ENCODE measurements around the gene CETN2. TPM values are rescaled to one million over a fixed set of nuclear protein-coding genes. Genes with fewer than 3 reads are reported as not detected.

CETN2 gene
- total RNA-seq, 2 experiments from 2014 or later, result 8.3 to 8.8 TPM

GRCh38 chrX:152822383-152823086 lies 8.0 kb downstream of the CETN2 start:
- intact Hi-C loops (cut with micrococcal nuclease), result no loop called here
- ChIA-PET CTCF (no interaction called here), POLR2A (no interaction called here)
- DNase-seq, result no peak
- Mint-ChIP-seq H3K4me3 (no peak overlapping the region), H3K9me3 (no peaks in the 10 kb centered on the region), H3K27ac (no peak overlapping the region), H3K36me3 (ENCODE audit: low read depth) (no peaks in the 10 kb centered on the region), H3K4me1 (ENCODE audit: low read depth) (peaks cover 3% of the 10 kb centered on the region), H3K27me3 (peaks cover 3% of the 10 kb centered on the region)
- no peak for ATAC-seq
- TF ChIP-seq CTCF (IDR thresholded peaks at IDR 0.05), result no peak

- Mint-ChIP-seq H3K27me3 (peaks cover 3% of the 10 kb centered on the region), H3K36me3 (ENCODE audit: low read depth) (no peaks in the 10 kb centered on the region), H3K4me1 (ENCODE audit: low read depth) (peaks cover 3% of the 10 kb centered on the region), H3K4me3 (no peak overlapping the region), H3K27ac (no peak overlapping the region), H3K9me3 (no peaks in the 10 kb centered on the region)
- POLR2A ChIA-PET, result no interaction called here
- ATAC-seq (no peak), DNase-seq (peak; percentile 32)
- CTCF ChIA-PET, result interaction anchor here (0.7 to 1.6 kb wide), 5 partner anchors 9 to 105 kb away, joined by 3 to 7 read pairs (median 4); partner anchors contain the start of genes CETN2 and NSDHL
- TF ChIP-seq CTCF (IDR thresholded peaks at IDR 0.05), result peak; percentile 40
- intact Hi-C loops (cut with micrococcal nuclease), result no loop called here
Observed at GRCh38 chrX:152821145-152821765, 9.3 kb downstream of the CETN2 start.

GRCh38 chrX:152819732-152820131 lies 10.8 kb downstream of the CETN2 start:
- ATAC-seq (no peak), DNase-seq (no peak)
- Mint-ChIP-seq H3K27me3 (peaks cover 3% of the 10 kb centered on the region), H3K4me3 (no peak overlapping the region), H3K4me1 (ENCODE audit: low read depth) (peaks cover 3% of the 10 kb centered on the region), H3K9me3 (no peaks in the 10 kb centered on the region), H3K36me3 (ENCODE audit: low read depth) (no peaks in the 10 kb centered on the region), H3K27ac (no peak overlapping the region)
- ChIA-PET CTCF (no interaction called here), POLR2A (interaction anchor here (0.6 kb wide), 1 partner anchor 1100 kb away, joined by 3 read pairs; no protein-coding TSS in a partner anchor)
- no peak for TF ChIP-seq CTCF (IDR thresholded peaks at IDR 0.05)
- intact Hi-C loops (cut with micrococcal nuclease), result no loop called here

- no peak for TF ChIP-seq CTCF (IDR thresholded peaks at IDR 0.05)
- no peaks in the 10 kb centered on the region for H3K36me3 Mint-ChIP-seq (ENCODE audit: low read depth)
- CTCF ChIA-PET, result no interaction called here
- no peak overlapping the region for H3K27ac Mint-ChIP-seq
- intact Hi-C loops (cut with micrococcal nuclease), result no loop called here
- ATAC-seq (no peak), DNase-seq (no peak)
- H3K27me3 Mint-ChIP-seq, result peaks cover 3% of the 10 kb centered on the region
- no peak overlapping the region for H3K4me3 Mint-ChIP-seq
- no peaks in the 10 kb centered on the region for H3K9me3 Mint-ChIP-seq
- H3K4me1 Mint-ChIP-seq (ENCODE audit: low read depth), result peaks cover 4% of the 10 kb centered on the region
- POLR2A ChIA-PET, result no interaction called here
Observed at GRCh38 chrX:152819266-152819665, 11.3 kb downstream of the CETN2 start.

- Mint-ChIP-seq H3K27ac (no peak overlapping the region), H3K4me1 (ENCODE audit: low read depth) (peaks cover 12% of the 10 kb centered on the region), H3K4me3 (no peak overlapping the region), H3K27me3 (peaks cover 3% of the 10 kb centered on the region), H3K36me3 (ENCODE audit: low read depth) (no peaks in the 10 kb centered on the region), H3K9me3 (no peaks in the 10 kb centered on the region)
- TF ChIP-seq CTCF (IDR thresholded peaks at IDR 0.05), result no peak
- ChIA-PET CTCF (interaction anchor here (0.6 kb wide), 1 partner anchor 1105 kb away, joined by 3 read pairs; no protein-coding TSS in a partner anchor), POLR2A (no interaction called here)
- intact Hi-C loops (cut with micrococcal nuclease), result no loop called here
- DNase-seq (no peak), ATAC-seq (no peak)
Observed at GRCh38 chrX:152818356-152818755, 12.2 kb downstream of the CETN2 start.
